DND-41 (cell line): Measurements from ENCODE around the gene NT5DC3.

Experiments used
- ATAC-seq: fragments of 200-7000 bp; cut with Tn5 transposase; 3 replicates; pipeline ENCODE4 v1.9.1; 2021; ENCODE audit warnings: low read depth; ENCODE audit not compliant: insufficient read depth
- DNase-seq: peaks from one replicate; pipeline ENCODE4 v3.0.0-alpha.2; 2020
- H2AFZ ChIP-seq: 2 replicates; pipeline ENCODE4 v1.6.0; 2012; ENCODE audit warnings: low read depth, low read length
- H3K27ac ChIP-seq: 2 replicates; pipeline ENCODE4 v1.5.1; 2012; ENCODE audit warnings: low read length, inconsistent platforms
- H3K27me3 ChIP-seq: fragments of 200-600 bp; sonication (generic); 2 replicates; pipeline ENCODE4 v1.6.0; 2012; ENCODE audit warnings: low read length, mild to moderate bottlenecking, inconsistent platforms; ENCODE audit not compliant: insufficient read depth, poor library complexity
- H3K36me3 ChIP-seq: 2 replicates; pipeline ENCODE4 v1.5.1; 2012; ENCODE audit warnings: low read length, inconsistent platforms; ENCODE audit not compliant: insufficient read depth
- H3K4me1 ChIP-seq: 2 replicates; pipeline ENCODE4 v1.5.1; 2012; ENCODE audit warnings: mild to moderate bottlenecking, low read length; ENCODE audit not compliant: insufficient read depth
- H3K4me2 ChIP-seq: 2 replicates; pipeline ENCODE4 v1.6.0; 2012; ENCODE audit warnings: mild to moderate bottlenecking, moderate library complexity, low read length, inconsistent platforms; ENCODE audit not compliant: insufficient read depth
- H3K4me3 ChIP-seq, 2 experiments: fragments of 200-600 bp in 1 of 2; shearing (Covaris generic) in 1 of 2; 2 replicates each; pipeline ENCODE4 v1.5.1; 2012 to 2016; ENCODE audit warnings: inconsistent platforms in 2 of 2, low read length in 2 of 2, mild to moderate bottlenecking in 2 of 2, low read depth in 1 of 2, moderate library complexity in 1 of 2
- H3K79me2 ChIP-seq: 2 replicates; pipeline ENCODE4 v1.6.0; 2012; ENCODE audit warnings: low read length, inconsistent platforms; ENCODE audit not compliant: insufficient read depth
- H3K9ac ChIP-seq: 2 replicates; pipeline ENCODE4 v1.6.0; 2012; ENCODE audit warnings: low read depth, mild to moderate bottlenecking, inconsistent platforms, low read length, moderate library complexity
- H3K9me3 ChIP-seq: 2 replicates; pipeline ENCODE4 v1.5.1; 2012; ENCODE audit warnings: low read length, moderate library complexity, mild to moderate bottlenecking, inconsistent platforms; ENCODE audit not compliant: insufficient read depth, severe bottlenecking
- H4K20me1 ChIP-seq: 2 replicates; pipeline ENCODE4 v1.6.0; 2012; ENCODE audit warnings: low read length; ENCODE audit not compliant: insufficient read depth
- CTCF ChIP-seq: IDR thresholded peaks from 2 replicates; pipeline ENCODE4 v1.5.1; 2012; ENCODE audit warnings: borderline replicate concordance, low read length, moderate library complexity, mild to moderate bottlenecking; ENCODE audit not compliant: poor library complexity, severe bottlenecking; ENCODE audit errors: extremely low read depth
- EZH2 ChIP-seq: IDR thresholded peaks from 3 replicates; pipeline ENCODE4 v1.6.1; 2012; ENCODE audit warnings: borderline replicate concordance, low read depth, mild to moderate bottlenecking, moderate library complexity, low read length, inconsistent platforms; ENCODE audit not compliant: severe bottlenecking

Gene NT5DC3

DNA sequence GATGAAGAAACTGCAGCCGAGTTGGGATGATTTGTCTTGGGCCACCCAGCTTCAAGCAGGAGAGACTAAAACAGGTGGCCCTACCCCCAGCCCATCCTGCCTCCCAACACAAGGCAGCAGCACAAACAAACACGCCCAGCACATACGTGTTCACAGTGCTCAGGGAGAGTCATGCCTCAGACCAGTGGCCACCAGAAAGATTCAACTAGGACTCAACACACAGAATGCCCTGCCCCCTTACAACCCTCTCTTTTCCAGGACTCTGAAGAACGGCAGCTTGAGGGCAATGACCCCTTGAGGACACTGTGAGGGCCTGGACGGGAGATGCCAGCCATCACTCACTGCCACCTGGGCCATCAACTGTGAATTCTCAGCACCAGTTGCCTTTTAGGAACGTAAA is 75.0 kb downstream of the NT5DC3 start:
- TF ChIP-seq CTCF (no peak), EZH2 (no peak)
- Histone ChIP-seq H4K20me1 (no peaks in the 10 kb centered on the region), H3K36me3 (no peaks in the 10 kb centered on the region), H3K27me3 (no peaks in the 10 kb centered on the region), H3K4me3 (no peak overlapping the region), H3K4me1 (no peaks in the 10 kb centered on the region), H3K4me2 (no peak overlapping the region), H3K9ac (no peak overlapping the region), H2AFZ (no peak overlapping the region), H3K27ac (no peak overlapping the region), H3K79me2 (no peaks in the 10 kb centered on the region), H3K9me3 (no peaks in the 10 kb centered on the region)
- no peak for DNase-seq
- ATAC-seq, result no peak

- TF ChIP-seq CTCF, result no peak
- no peak for TF ChIP-seq EZH2
- H3K4me3 ChIP-seq, result no peak overlapping the region
- no peak overlapping the region for H3K4me2 ChIP-seq
- H3K4me1 ChIP-seq, result no peaks in the 10 kb centered on the region
- H3K79me2 ChIP-seq, result no peaks in the 10 kb centered on the region
- no peak overlapping the region for H3K27ac ChIP-seq
- no peaks in the 10 kb centered on the region for H3K9me3 ChIP-seq
- H4K20me1 ChIP-seq, result no peaks in the 10 kb centered on the region
- ATAC-seq, result no peak
- H3K27me3 ChIP-seq, result no peaks in the 10 kb centered on the region
- H3K9ac ChIP-seq, result no peak overlapping the region
- no peaks in the 10 kb centered on the region for H3K36me3 ChIP-seq
- no peak for DNase-seq
- no peak overlapping the region for H2AFZ ChIP-seq
Measured at GRCh38 chr12:103765322-103765721, 75.7 kb downstream of the NT5DC3 start.

DNA sequence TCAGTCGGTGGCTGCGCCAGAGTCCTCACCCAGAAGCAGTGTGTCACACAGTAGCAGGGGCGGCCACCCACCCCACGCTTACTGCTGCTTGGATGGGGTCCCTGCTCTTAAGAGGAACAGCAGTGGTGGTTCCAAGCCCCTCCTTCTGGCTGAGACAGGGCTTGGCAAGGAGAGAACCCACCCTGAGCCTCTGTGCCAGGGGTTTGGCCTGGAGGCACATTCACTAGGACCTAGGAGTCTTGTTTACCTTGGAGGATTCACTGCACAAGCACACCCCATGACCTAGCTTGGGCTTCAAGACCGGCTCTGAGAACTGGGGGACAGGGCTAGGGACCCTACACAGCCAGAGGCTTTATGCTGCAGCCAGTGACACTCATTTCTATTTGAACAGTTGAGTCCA is 78.6 kb downstream of the NT5DC3 start:
- H4K20me1 ChIP-seq, result no peaks in the 10 kb centered on the region
- no peak overlapping the region for H3K4me2 ChIP-seq
- ATAC-seq, result no peak

More for the DNA sequence above, 78.6 kb downstream of the NT5DC3 start:
- H3K4me1 ChIP-seq, result no peaks in the 10 kb centered on the region
- no peaks in the 10 kb centered on the region for H3K27me3 ChIP-seq
- H3K79me2 ChIP-seq, result no peaks in the 10 kb centered on the region
- no peak overlapping the region for H3K9ac ChIP-seq
- no peak for DNase-seq
- no peak overlapping the region for H2AFZ ChIP-seq
- no peaks in the 10 kb centered on the region for H3K9me3 ChIP-seq
- no peaks in the 10 kb centered on the region for H3K36me3 ChIP-seq
- TF ChIP-seq CTCF (no peak), EZH2 (no peak)
- H3K4me3 ChIP-seq, result no peak overlapping the region
- no peak overlapping the region for H3K27ac ChIP-seq
